Esophagus muscularis mucosa (tissue), 4 donors: ENCODE data around the gene APMAP. TPM values are rescaled to one million over a fixed set of nuclear protein-coding genes. Genes with fewer than 3 reads are reported as not detected.

Experiments
- DNase-seq: peaks from one replicate; pipeline ENCODE4 v3.0.0-alpha.2; 2017; ENCODE audit errors: extremely low spot score
- H3K27ac ChIP-seq, 4 donors: fragments of 200-600 bp; sonication (generic); replicated peaks in 1 of 4; 1 replicate in 3 of 4; 2 replicates in 1 of 4; pipeline ENCODE4 v1.5.1; 2016 to 2019; ENCODE audit warnings: mild to moderate bottlenecking in 1 of 4
- H3K27me3 ChIP-seq, 4 donors: fragments of 200-600 bp; sonication (generic); one replicate each; pipeline versions ENCODE4 v1.5.1 to v1.6.0; 2016 to 2019
- H3K36me3 ChIP-seq, 4 donors: fragments of 200-600 bp; sonication (generic); one replicate each; pipeline ENCODE4 v1.5.1; 2016 to 2019
- H3K4me1 ChIP-seq, 4 donors: fragments of 200-600 bp; sonication (generic); one replicate each; pipeline ENCODE4 v1.5.1; 2016 to 2019
- H3K4me3 ChIP-seq, 4 donors: fragments of 200-600 bp; sonication (generic); 1 replicate in 2 of 4; 2 replicates in 2 of 4; pipeline ENCODE4 v1.5.1; 2016 to 2019; ENCODE audit warnings: mild to moderate bottlenecking in 4 of 4, moderate library complexity in 1 of 4
- H3K9me3 ChIP-seq, 4 donors: fragments of 200-600 bp; sonication (generic); 1 replicate in 3 of 4; 2 replicates in 1 of 4; pipeline ENCODE4 v1.5.1; 2016 to 2019
- EP300 ChIP-seq: sonication (generic); formaldehyde crosslinking; IDR thresholded peaks from one replicate; pipeline ENCODE4 v1.6.1; 2017; ENCODE audit warnings: antibody characterized with exemption
- POLR2A ChIP-seq: fragments of 450-650 bp; IDR thresholded peaks from one replicate; pipeline ENCODE4 v1.6.1; 2017; ENCODE audit warnings: antibody characterized with exemption, moderate library complexity, mild to moderate bottlenecking, low read depth
- POLR2AphosphoS5 ChIP-seq, 2 donors: sonication (generic); formaldehyde crosslinking; IDR thresholded peaks; one replicate each; pipeline ENCODE4 v1.6.1; 2017; ENCODE audit warnings: antibody characterized with exemption in 2 of 2
- WGBS: methylation state at CpG from one replicate; pipeline ENCODE4 v1.1.5; 2018; 5-methylcytosine and 5-hydroxymethylcytosine counted together
- intact Hi-C: fragments of 100-400 bp; cut with DNase I; formaldehyde crosslinking; loops from one replicate; pipeline ENCODE4 v1.15.1; 2023
- total RNA-seq, 4 donors: library from RNA; depleted of rRNA; stranded (reverse); fragments of >200 nt; gene quantifications; one replicate each; pipeline versions ENCODE4 v1.1.0 to v1.2.1, GENCODE V29; 2016
- TF ChIP-seq, protein P1 (sequence below), 3 experiments: fragments of 200-600 bp in 2 of 3; fragments of 450-650 bp in 1 of 3; sonication (generic) in 2 of 3; IDR thresholded peaks; one replicate each; pipeline ENCODE4 v1.5.1; 2017 to 2019; ENCODE audit warnings: antibody characterized with exemption in 3 of 3, mild to moderate bottlenecking in 2 of 3, moderate library complexity in 1 of 3

Gene APMAP
- total RNA-seq, 4 donors from 2014 or later = 21.6 to 35.6 (median 32.5) TPM

DNA sequence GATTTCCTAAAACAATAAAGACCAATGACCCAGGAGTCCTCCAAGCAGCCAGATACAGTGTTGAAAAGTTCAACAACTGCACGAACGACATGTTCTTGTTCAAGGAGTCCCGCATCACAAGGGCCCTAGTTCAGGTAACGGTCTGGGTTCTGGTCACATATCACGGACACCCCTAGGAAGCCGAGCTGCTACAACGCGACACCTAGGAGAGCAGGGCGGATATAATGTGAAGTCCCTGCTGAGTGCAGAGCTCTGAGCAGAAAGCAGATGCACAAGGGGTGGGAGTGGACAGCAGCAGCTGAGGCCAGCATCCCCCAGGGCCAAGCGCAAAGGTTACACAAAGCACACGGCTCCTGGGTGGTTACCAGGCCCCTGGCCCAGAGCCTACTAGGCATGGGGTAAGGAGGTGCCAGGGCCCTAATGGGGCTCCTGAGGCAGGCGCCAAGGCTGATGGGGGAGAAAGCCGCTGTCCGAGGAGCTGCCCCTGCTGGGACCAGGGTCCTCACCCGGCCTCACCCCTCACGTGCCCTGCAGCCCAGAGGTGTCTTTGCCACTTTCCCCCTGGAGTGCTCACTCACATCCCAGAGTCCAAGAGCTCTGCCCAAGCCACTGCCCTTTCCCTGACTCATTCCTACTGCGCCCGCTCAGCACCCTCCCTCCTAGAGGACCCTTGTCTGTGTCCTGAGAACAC, 35.1 kb downstream of the APMAP start:
- Histone ChIP-seq H3K36me3 (peaks cover 14 to 68% (median 63%) of the 10 kb centered on the region in 4 donors), H3K4me3 (no peak overlapping the region), H3K27ac (no peak overlapping the region), H3K27me3 (no peaks in the 10 kb centered on the region), H3K4me1 (no peaks in the 10 kb centered on the region), H3K9me3 (no peaks in the 10 kb centered on the region)
- WGBS = 95% methylated on average over 17 of the region's 18 CpGs
- DNase-seq = no peak
- TF ChIP-seq, protein P1, sequence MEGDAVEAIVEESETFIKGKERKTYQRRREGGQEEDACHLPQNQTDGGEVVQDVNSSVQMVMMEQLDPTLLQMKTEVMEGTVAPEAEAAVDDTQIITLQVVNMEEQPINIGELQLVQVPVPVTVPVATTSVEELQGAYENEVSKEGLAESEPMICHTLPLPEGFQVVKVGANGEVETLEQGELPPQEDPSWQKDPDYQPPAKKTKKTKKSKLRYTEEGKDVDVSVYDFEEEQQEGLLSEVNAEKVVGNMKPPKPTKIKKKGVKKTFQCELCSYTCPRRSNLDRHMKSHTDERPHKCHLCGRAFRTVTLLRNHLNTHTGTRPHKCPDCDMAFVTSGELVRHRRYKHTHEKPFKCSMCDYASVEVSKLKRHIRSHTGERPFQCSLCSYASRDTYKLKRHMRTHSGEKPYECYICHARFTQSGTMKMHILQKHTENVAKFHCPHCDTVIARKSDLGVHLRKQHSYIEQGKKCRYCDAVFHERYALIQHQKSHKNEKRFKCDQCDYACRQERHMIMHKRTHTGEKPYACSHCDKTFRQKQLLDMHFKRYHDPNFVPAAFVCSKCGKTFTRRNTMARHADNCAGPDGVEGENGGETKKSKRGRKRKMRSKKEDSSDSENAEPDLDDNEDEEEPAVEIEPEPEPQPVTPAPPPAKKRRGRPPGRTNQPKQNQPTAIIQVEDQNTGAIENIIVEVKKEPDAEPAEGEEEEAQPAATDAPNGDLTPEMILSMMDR (IDR thresholded peaks at IDR 0.05) = no peak
- TF ChIP-seq POLR2A (no peak), POLR2AphosphoS5 (IDR thresholded peaks at IDR 0.05) (no peak), EP300 (no peak)
- intact Hi-C loops = no loop called here

DNA sequence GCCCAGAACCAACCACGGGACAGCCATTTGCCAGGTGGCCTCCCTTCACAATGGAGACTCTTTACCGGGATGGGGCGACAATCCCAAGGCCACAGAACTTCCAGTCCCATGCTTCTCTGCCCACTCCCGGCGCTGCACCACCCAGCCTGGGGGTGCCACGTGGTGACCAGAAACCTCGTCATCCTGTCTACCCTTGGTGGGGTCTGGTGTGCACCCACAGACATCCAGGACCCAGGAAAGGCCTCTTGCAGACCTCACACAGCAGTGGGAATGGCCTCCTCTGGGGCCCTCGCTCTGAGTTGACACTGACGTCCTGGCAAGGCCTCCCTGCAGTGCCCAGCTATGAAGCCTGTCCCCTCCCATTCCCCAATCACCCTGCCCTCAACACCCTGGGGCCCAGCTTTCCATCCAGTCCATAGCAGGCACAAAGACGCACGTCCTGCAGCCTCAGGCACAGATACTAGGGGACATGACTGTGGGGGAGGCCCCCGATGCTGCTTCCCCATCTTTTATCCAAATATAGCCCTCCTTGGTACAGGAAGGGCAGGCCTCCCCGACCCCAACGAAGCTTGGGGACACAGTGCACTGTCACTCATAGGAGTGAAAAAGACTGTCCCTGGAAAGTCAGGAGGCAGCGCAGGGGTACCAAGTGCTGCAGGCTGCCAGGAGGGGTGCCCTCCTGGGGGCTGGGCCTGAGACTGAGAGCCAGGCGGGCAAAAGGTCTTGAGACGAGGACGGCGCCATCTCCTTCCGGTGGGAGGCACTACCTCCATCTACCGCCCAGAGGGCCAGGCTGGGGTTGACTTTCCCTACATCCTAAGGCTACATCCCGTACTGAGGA, 36.3 kb downstream of the APMAP start:
- H3K27me3 ChIP-seq = peaks cover 0 to 7% (median 0%) of the 10 kb centered on the region in 4 donors
- 86% methylated on average over 12 of the region's 22 CpGs for WGBS
- no peak overlapping the region for H3K27ac ChIP-seq
- no peaks in the 10 kb centered on the region for H3K9me3 ChIP-seq
- no peak for DNase-seq
- H3K4me1 ChIP-seq = no peaks in the 10 kb centered on the region
- intact Hi-C loops = no loop called here
- H3K36me3 ChIP-seq = peaks cover 11 to 56% (median 51%) of the 10 kb centered on the region in 4 donors
- no peak for TF ChIP-seq POLR2AphosphoS5 (IDR thresholded peaks at IDR 0.05)
- TF ChIP-seq, protein P1 (IDR thresholded peaks at IDR 0.05) = no peak
- TF ChIP-seq POLR2A = no peak
- TF ChIP-seq EP300 = no peak
- no peak overlapping the region for H3K4me3 ChIP-seq

DNA sequence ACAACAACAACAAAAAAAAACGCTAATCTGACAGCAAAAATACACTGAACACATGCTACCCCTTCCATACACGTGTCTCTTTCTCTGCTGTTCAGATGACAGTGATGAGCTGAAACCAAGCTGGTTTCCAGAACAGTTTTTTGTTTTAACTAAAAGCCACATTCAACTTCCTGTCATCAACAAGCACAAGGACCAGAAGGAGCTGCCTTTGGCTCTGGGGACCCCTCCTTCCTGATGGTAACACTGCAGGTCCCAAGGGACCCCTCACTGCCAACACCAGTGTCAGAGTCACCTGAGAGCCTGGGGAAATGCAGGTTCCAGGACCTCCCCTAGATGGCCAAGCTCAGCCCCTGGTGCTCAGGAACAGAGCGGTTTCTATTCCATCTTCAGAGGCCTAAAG, 37.5 kb downstream of the APMAP start:
- intact Hi-C loops = no loop called here
- no peaks in the 10 kb centered on the region for H3K4me1 ChIP-seq
- DNase-seq = no peak
- H3K27me3 ChIP-seq = peaks cover 0 to 18% (median 0%) of the 10 kb centered on the region in 4 donors
- TF ChIP-seq POLR2A = no peak
- no peak for TF ChIP-seq POLR2AphosphoS5 (IDR thresholded peaks at IDR 0.05)
- TF ChIP-seq, protein P1 (IDR thresholded peaks at IDR 0.05) = no peak
- no peak for TF ChIP-seq EP300
- H3K27ac ChIP-seq = no peak overlapping the region
- no peaks in the 10 kb centered on the region for H3K9me3 ChIP-seq
- 71% methylated on average over 3 of the region's 3 CpGs for WGBS
- H3K36me3 ChIP-seq = peaks cover 5 to 44% (median 39%) of the 10 kb centered on the region in 4 donors
- H3K4me3 ChIP-seq = no peak overlapping the region

GRCh38 chr20:24954566-24954965, 38.0 kb downstream of the APMAP start:
- no peak overlapping the region for H3K27ac ChIP-seq
- H3K27me3 ChIP-seq = peaks cover 0 to 23% (median 0%) of the 10 kb centered on the region in 4 donors
- 77% methylated on average over 2 of the region's 2 CpGs for WGBS
- H3K4me3 ChIP-seq = no peak overlapping the region
- no peak for TF ChIP-seq EP300
- TF ChIP-seq, protein P1 (IDR thresholded peaks at IDR 0.05) = no peak
- TF ChIP-seq POLR2AphosphoS5 (IDR thresholded peaks at IDR 0.05) = no peak
- TF ChIP-seq POLR2A = no peak
- no peak for DNase-seq
- peaks cover 0 to 39% (median 34%) of the 10 kb centered on the region in 4 donors for H3K36me3 ChIP-seq
- intact Hi-C loops = no loop called here
- H3K4me1 ChIP-seq = no peaks in the 10 kb centered on the region
- no peaks in the 10 kb centered on the region for H3K9me3 ChIP-seq
